ENCODE data around the gene LINGO3. TPM values are rescaled to one million over a fixed set of nuclear protein-coding genes. Genes with fewer than 3 reads are reported as not detected.

The LINGO3 gene
- total RNA-seq, 1 donor from 2014 or later: not detected

- Histone ChIP-seq H3K36me3 (ENCODE audit: control insufficient read depth, insufficient read depth, low read length) (peaks cover 5% of the 10 kb centered on the region), H3K27me3 (ENCODE audit: control insufficient read depth, insufficient read depth, low read length) (no peaks in the 10 kb centered on the region), H3K4me3 (ENCODE audit: low read depth, low read length) (no peak overlapping the region)
- FAIRE-seq: no peak
- no peak for DNase-seq (ENCODE audit: low read depth)
- TF ChIP-seq CTCF (IDR thresholded peaks at IDR 0.05; ENCODE audit: insufficient read depth, low read length, severe bottlenecking): no peak
Observed at GRCh38 chr19:2330255-2330631, 22.3 kb upstream of the LINGO3 start.

GRCh38 chr19:2329501-2329916 lies 21.6 kb upstream of the LINGO3 start:
- no peak for FAIRE-seq
- no peak for TF ChIP-seq CTCF (IDR thresholded peaks at IDR 0.05; ENCODE audit: insufficient read depth, low read length, severe bottlenecking)
- Histone ChIP-seq H3K27me3 (ENCODE audit: control insufficient read depth, insufficient read depth, low read length) (no peaks in the 10 kb centered on the region), H3K4me3 (ENCODE audit: low read depth, low read length) (peak overlapping the region; percentile 88), H3K36me3 (ENCODE audit: control insufficient read depth, insufficient read depth, low read length) (peaks cover 8% of the 10 kb centered on the region)
- DNase-seq (ENCODE audit: low read depth): no peak

GRCh38 chr19:2329149-2329478 lies 21.2 kb upstream of the LINGO3 start:
- H3K4me3 ChIP-seq (ENCODE audit: low read depth, low read length): peak overlapping the region; percentile 88
- DNase-seq (ENCODE audit: low read depth) (no peak), FAIRE-seq (no peak)
- H3K36me3 ChIP-seq (ENCODE audit: control insufficient read depth, insufficient read depth, low read length): peaks cover 11% of the 10 kb centered on the region
- H3K27me3 ChIP-seq (ENCODE audit: control insufficient read depth, insufficient read depth, low read length): no peaks in the 10 kb centered on the region
- no peak for TF ChIP-seq CTCF (IDR thresholded peaks at IDR 0.05; ENCODE audit: insufficient read depth, low read length, severe bottlenecking)

- no peak for TF ChIP-seq CTCF (IDR thresholded peaks at IDR 0.05; ENCODE audit: insufficient read depth, low read length, severe bottlenecking)
- Histone ChIP-seq H3K4me3 (ENCODE audit: low read depth, low read length) (peak within 1 kb of the TSS; percentile 88), H3K27me3 (ENCODE audit: control insufficient read depth, insufficient read depth, low read length) (no peaks in the 10 kb centered on the region), H3K36me3 (ENCODE audit: control insufficient read depth, insufficient read depth, low read length) (peaks cover 11% of the 10 kb centered on the region)
- no peak for FAIRE-seq
- DNase-seq (ENCODE audit: low read depth): peak; percentile 67
Observed at GRCh38 chr19:2328401-2329148, 20.6 kb upstream of the LINGO3 start, which contains the start of the genes LSM7 and SPPL2B. Gene LSM7 (minus strand): TSS chr19:2328586. CDS start chr19:2328566, 20 bp downstream. Gene SPPL2B (plus strand): TSS chr19:2328684. CDS start chr19:2328710, 26 bp downstream.

- H3K36me3 ChIP-seq (ENCODE audit: control insufficient read depth, insufficient read depth, low read length): peaks cover 13% of the 10 kb centered on the region
- FAIRE-seq: peak; percentile 40
- peak; percentile 95 for DNase-seq (ENCODE audit: low read depth)
- no peak for TF ChIP-seq CTCF (IDR thresholded peaks at IDR 0.05; ENCODE audit: insufficient read depth, low read length, severe bottlenecking)
- H3K4me3 ChIP-seq (ENCODE audit: low read depth, low read length): peak overlapping the region; percentile 88
- no peaks in the 10 kb centered on the region for H3K27me3 ChIP-seq (ENCODE audit: control insufficient read depth, insufficient read depth, low read length)
Observed at GRCh38 chr19:2327773-2328400, 19.9 kb upstream of the LINGO3 start.
